ENCODE measurements around the gene LUZP2. TPM values are rescaled to one million over a fixed set of nuclear protein-coding genes. Genes with fewer than 3 reads are reported as not detected.

LUZP2 gene
- total and polyA plus RNA-seq, 2 of the 8 experiments (the other 6 are each of a cell fraction or from before 2014, with no cell fraction given), result 0.79 to 1.5 TPM

DNA sequence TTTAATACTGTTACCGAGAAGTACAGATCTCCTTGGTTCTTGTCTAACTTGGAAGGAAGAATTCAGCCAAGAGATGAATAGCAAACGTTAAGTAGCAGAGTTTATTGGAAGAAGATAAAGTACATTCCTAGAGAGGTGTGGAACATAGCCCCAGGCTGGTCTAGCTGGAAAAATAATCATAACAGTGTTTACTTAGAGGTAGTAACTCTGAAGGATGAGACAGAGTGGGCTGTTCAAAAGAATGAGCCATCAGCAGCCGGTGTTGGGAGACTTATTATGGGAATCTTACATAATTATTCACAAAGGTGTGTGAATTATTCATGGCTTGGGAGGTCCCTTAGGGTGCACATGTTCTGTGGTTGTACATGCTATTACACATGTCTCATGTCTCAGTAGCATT lies 276.5 kb downstream of the LUZP2 start:
- H3K9ac ChIP-seq (replicated peaks in 1 of 4; ENCODE audit: extremely low read depth in 1 of 4, low read depth in 3 of 4, low read length in 3 of 4), result no peak overlapping the region
- H2BK12ac ChIP-seq (ENCODE audit: low read depth, low read length), result no peak overlapping the region
- no peak overlapping the region for H3K14ac ChIP-seq (ENCODE audit: insufficient read length)
- no peak overlapping the region for H3K4me3 ChIP-seq (ENCODE audit: extremely low read depth in 1 of 4, insufficient read depth in 2 of 4, low read depth in 3 of 4, low read length in 4 of 4)
- TF ChIP-seq SIRT6 (IDR thresholded peaks at IDR 0.05; ENCODE audit: low read length), result no peak
- no peak overlapping the region for H2AFZ ChIP-seq (ENCODE audit: low read length)
- H3K4ac ChIP-seq (replicated peaks; ENCODE audit: insufficient read length, low read depth, low read length), result no peak overlapping the region
- no peaks in the 10 kb centered on the region for H3K79me1 ChIP-seq (ENCODE audit: low read depth, low read length)
- FAIRE-seq, result no peak
- H2BK15ac ChIP-seq (ENCODE audit: low read length), result no peak overlapping the region
- ChIA-PET POLR2A (ENCODE audit: partially characterized antibody) (no interaction called here), CTCF (ENCODE audit: partially characterized antibody) (no interaction called here)
- no peak overlapping the region for H4K8ac ChIP-seq (ENCODE audit: extremely low read depth, insufficient read depth, low read length)
- no peak overlapping the region for H3K23ac ChIP-seq (ENCODE audit: insufficient read length)
- no peaks in the 10 kb centered on the region for H3K27me3 ChIP-seq (replicated peaks in 1 of 4; ENCODE audit: control insufficient read depth in 3 of 4, extremely low read depth in 1 of 4, insufficient read depth in 3 of 4, low read length in 3 of 4)
- H3K4me1 ChIP-seq (replicated peaks in 1 of 4; ENCODE audit: control insufficient read depth in 3 of 4, insufficient read depth in 4 of 4, low read length in 3 of 4), result no peaks in the 10 kb centered on the region
- H2BK5ac ChIP-seq (ENCODE audit: low read depth, low read length), result no peak overlapping the region
- no peaks in the 10 kb centered on the region for H3K79me2 ChIP-seq (ENCODE audit: control insufficient read depth in 1 of 2, insufficient read depth in 2 of 2, low read length in 2 of 2)
- H3K23me2 ChIP-seq (ENCODE audit: low read depth, low read length), result no peaks in the 10 kb centered on the region
- no peak overlapping the region for H4K91ac ChIP-seq (replicated peaks; ENCODE audit: insufficient read length, low read length)
- H3K56ac ChIP-seq (replicated peaks; ENCODE audit: insufficient read length, low read depth, low read length), result no peak overlapping the region
- H3K27ac ChIP-seq (ENCODE audit: low read depth, low read length), result no peak overlapping the region
- WGBS, 2 experiments (ENCODE audit: extremely low coverage in 1 of 2, insufficient coverage in 1 of 2, insufficient read length in 1 of 2, insufficient replicate concordance in 2 of 2, low coverage in 1 of 2, low lambda C conversion rate in 2 of 2, missing lambda C conversion rate in 1 of 2), result 94% methylated on average over 3 of the region's 3 CpGs; no CpG with 5 or more reads in 1 of the 2 experiments
- no peak overlapping the region for H3K4me2 ChIP-seq (ENCODE audit: insufficient read depth in 1 of 2, low read depth in 2 of 2, low read length in 2 of 2)
- no peak overlapping the region for H2BK20ac ChIP-seq (ENCODE audit: low read length)
- H2AK5ac ChIP-seq (ENCODE audit: low read depth, low read length), result no peak overlapping the region
- no peak for DNase-seq (ENCODE audit: low read depth in 1 of 2, low spot score in 2 of 2)
- no peak overlapping the region for H2BK120ac ChIP-seq (replicated peaks; ENCODE audit: low read depth, low read length)
- H4K5ac ChIP-seq (ENCODE audit: insufficient read length, low read depth, low read length), result no peak overlapping the region
- peaks cover 0 to 3% of the 10 kb centered on the region in 2 experiments; a peak in 1 of 4 replicates for H3K9me3 ChIP-seq (ENCODE audit: insufficient read depth in 2 of 2, low read depth in 1 of 2, low read length in 1 of 2)
- no peaks in the 10 kb centered on the region for H3K36me3 ChIP-seq (ENCODE audit: control insufficient read depth in 2 of 4, insufficient read depth in 4 of 4, low read length in 3 of 4)
- H3K18ac ChIP-seq (ENCODE audit: extremely low read depth, low read length), result no peak overlapping the region
- H4K20me1 ChIP-seq (replicated peaks in 1 of 2; ENCODE audit: control insufficient read depth in 1 of 2, insufficient read depth in 2 of 2, low read length in 2 of 2), result no peaks in the 10 kb centered on the region

All from H1 (cell line).